MM.1S (cell line): Measurements from ENCODE around the gene IFRD1.

Experiments
- DNase-seq: peaks from one replicate; pipeline ENCODE4 v3.0.0-alpha.2; 2015
- H2AFZ ChIP-seq: fragments of 300-600 bp; sonication (generic); 2 replicates; pipeline ENCODE4 v1.6.0; 2016; ENCODE audit warnings: antibody characterized with exemption, low read length
- H3F3A ChIP-seq: fragments of 300-600 bp; sonication (generic); 2 replicates; pipeline ENCODE4 v1.6.1; 2016; ENCODE audit warnings: mild to moderate bottlenecking, antibody characterized with exemption, low read length, moderate library complexity, mixed read lengths; ENCODE audit not compliant: insufficient read depth
- H3K27ac ChIP-seq: fragments of 300-600 bp; sonication (generic); 2 replicates; pipeline ENCODE4 v1.5.1; 2016; ENCODE audit warnings: mild to moderate bottlenecking, low read length
- H3K27me3 ChIP-seq: fragments of 300-600 bp; sonication (generic); replicated peaks from 2 replicates; pipeline ENCODE4 v1.6.0; 2016; ENCODE audit warnings: low read length; ENCODE audit not compliant: insufficient read depth
- H3K36me3 ChIP-seq: fragments of 300-600 bp; sonication (generic); replicated peaks from 2 replicates; pipeline ENCODE4 v1.6.1; 2016; ENCODE audit warnings: mild to moderate bottlenecking, low read length, mixed read lengths; ENCODE audit not compliant: insufficient read depth
- H3K4me1 ChIP-seq: fragments of 300-600 bp; sonication (generic); 2 replicates; pipeline ENCODE4 v1.6.1; 2016; ENCODE audit warnings: low read length, mixed read lengths
- H3K4me2 ChIP-seq: fragments of 300-600 bp; sonication (generic); 2 replicates; pipeline ENCODE4 v1.6.0; 2016; ENCODE audit warnings: low read depth, low read length
- H3K4me3 ChIP-seq: fragments of 300-600 bp; sonication (generic); 2 replicates; pipeline ENCODE4 v1.5.1; 2016; ENCODE audit warnings: low read length, mixed read lengths
- H3K79me2 ChIP-seq: fragments of 300-600 bp; sonication (generic); 2 replicates; pipeline ENCODE4 v1.6.1; 2016; ENCODE audit warnings: mixed run types, low read length, mixed read lengths
- H3K9ac ChIP-seq: fragments of 300-600 bp; sonication (generic); 2 replicates; pipeline ENCODE4 v1.6.1; 2016; ENCODE audit warnings: low read length, mixed read lengths
- H3K9me2 ChIP-seq: fragments of 300-600 bp; sonication (generic); replicated peaks from 2 replicates; pipeline ENCODE4 v1.6.1; 2016; ENCODE audit warnings: mild to moderate bottlenecking, low read length, mixed read lengths; ENCODE audit not compliant: insufficient read depth
- H3K9me3 ChIP-seq: fragments of 300-600 bp; sonication (generic); replicated peaks from 2 replicates; pipeline ENCODE4 v1.6.1; 2016; ENCODE audit warnings: mild to moderate bottlenecking, low read length, mixed read lengths; ENCODE audit not compliant: insufficient read depth
- H4K20me1 ChIP-seq: fragments of 300-600 bp; sonication (generic); 2 replicates; pipeline ENCODE4 v1.6.1; 2016; ENCODE audit warnings: mild to moderate bottlenecking, low read length, moderate library complexity, mixed read lengths; ENCODE audit not compliant: insufficient read depth
- EZH2 ChIP-seq: fragments of 300-600 bp; sonication (generic); optimal IDR thresholded peaks from 2 replicates; pipeline ENCODE3; 2017; ENCODE audit warnings: low read depth, mild to moderate bottlenecking, antibody characterized with exemption, low read length, mixed read lengths
- EZH2phosphoT487 ChIP-seq: fragments of 300-600 bp; sonication (generic); IDR thresholded peaks from 2 replicates; pipeline ENCODE4 v1.6.1; 2018; ENCODE audit warnings: antibody characterized with exemption, low read length
- TF ChIP-seq, protein P1 (sequence below): fragments of 300-600 bp; sonication (generic); IDR thresholded peaks from 2 replicates; pipeline ENCODE4 v1.5.1; 2016; ENCODE audit warnings: antibody characterized with exemption, low read length, mixed read lengths

The IFRD1 gene

GRCh38 chr7:112481833-112482670 is 31.8 kb downstream of the IFRD1 start:
- no peak overlapping the region for H3K4me3 ChIP-seq
- no peaks in the 10 kb centered on the region for H4K20me1 ChIP-seq
- no peaks in the 10 kb centered on the region for H3K4me1 ChIP-seq
- no peak overlapping the region for H2AFZ ChIP-seq
- no peak overlapping the region for H3K4me2 ChIP-seq
- no peaks in the 10 kb centered on the region for H3K9me3 ChIP-seq
- no peaks in the 10 kb centered on the region for H3K79me2 ChIP-seq
- no peaks in the 10 kb centered on the region for H3K36me3 ChIP-seq
- no peaks in the 10 kb centered on the region for H3K9me2 ChIP-seq
- no peak for TF ChIP-seq EZH2
- TF ChIP-seq, protein P1, sequence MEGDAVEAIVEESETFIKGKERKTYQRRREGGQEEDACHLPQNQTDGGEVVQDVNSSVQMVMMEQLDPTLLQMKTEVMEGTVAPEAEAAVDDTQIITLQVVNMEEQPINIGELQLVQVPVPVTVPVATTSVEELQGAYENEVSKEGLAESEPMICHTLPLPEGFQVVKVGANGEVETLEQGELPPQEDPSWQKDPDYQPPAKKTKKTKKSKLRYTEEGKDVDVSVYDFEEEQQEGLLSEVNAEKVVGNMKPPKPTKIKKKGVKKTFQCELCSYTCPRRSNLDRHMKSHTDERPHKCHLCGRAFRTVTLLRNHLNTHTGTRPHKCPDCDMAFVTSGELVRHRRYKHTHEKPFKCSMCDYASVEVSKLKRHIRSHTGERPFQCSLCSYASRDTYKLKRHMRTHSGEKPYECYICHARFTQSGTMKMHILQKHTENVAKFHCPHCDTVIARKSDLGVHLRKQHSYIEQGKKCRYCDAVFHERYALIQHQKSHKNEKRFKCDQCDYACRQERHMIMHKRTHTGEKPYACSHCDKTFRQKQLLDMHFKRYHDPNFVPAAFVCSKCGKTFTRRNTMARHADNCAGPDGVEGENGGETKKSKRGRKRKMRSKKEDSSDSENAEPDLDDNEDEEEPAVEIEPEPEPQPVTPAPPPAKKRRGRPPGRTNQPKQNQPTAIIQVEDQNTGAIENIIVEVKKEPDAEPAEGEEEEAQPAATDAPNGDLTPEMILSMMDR, result no peak
- no peaks in the 10 kb centered on the region for H3K27me3 ChIP-seq
- no peak overlapping the region for H3K9ac ChIP-seq
- no peak overlapping the region for H3K27ac ChIP-seq
- no peak for DNase-seq
- H3F3A ChIP-seq, result no peaks in the 10 kb centered on the region

DNA sequence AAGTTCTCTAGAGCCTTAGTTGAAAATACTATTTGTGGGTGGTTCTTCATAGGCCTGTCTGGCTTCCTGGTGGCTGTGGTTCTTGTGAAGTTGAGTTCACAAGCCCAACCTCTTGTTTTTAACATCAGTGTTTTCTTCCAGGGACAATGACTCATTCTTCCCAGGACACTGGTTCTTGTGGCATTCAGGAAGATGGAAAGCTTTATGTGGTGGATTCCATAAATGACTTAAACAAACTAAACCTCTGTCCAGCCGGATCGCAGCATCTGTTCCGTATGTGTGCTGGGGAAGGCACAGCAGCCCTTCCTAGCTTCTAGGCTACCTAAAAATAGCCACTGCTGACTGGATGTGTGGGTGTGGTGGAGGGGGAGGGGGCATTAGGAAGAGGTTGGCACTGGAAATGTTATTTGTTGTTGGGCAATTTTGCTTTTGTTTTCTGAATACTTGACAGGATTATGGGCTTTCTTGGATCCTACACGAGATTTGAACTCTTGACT is 34.5 kb downstream of the IFRD1 start:
- H2AFZ ChIP-seq, result no peak overlapping the region
- H3K4me1 ChIP-seq, result no peaks in the 10 kb centered on the region
- TF ChIP-seq EZH2phosphoT487 (no peak), EZH2 (no peak)
- TF ChIP-seq, protein P1, result no peak
- no peaks in the 10 kb centered on the region for H3K9me3 ChIP-seq
- no peaks in the 10 kb centered on the region for H3F3A ChIP-seq
- no peak for DNase-seq
- H3K9ac ChIP-seq, result no peak overlapping the region
- no peaks in the 10 kb centered on the region for H4K20me1 ChIP-seq
- no peak overlapping the region for H3K4me2 ChIP-seq
- H3K27ac ChIP-seq, result no peak overlapping the region
- no peaks in the 10 kb centered on the region for H3K36me3 ChIP-seq
- H3K79me2 ChIP-seq, result no peaks in the 10 kb centered on the region
- H3K4me3 ChIP-seq, result no peak overlapping the region
- H3K27me3 ChIP-seq, result no peaks in the 10 kb centered on the region
- H3K9me2 ChIP-seq, result no peaks in the 10 kb centered on the region

- H3K4me1 ChIP-seq, result no peaks in the 10 kb centered on the region
- DNase-seq, result no peak
- H3K27ac ChIP-seq, result no peak overlapping the region
- H3K4me2 ChIP-seq, result no peak overlapping the region
- H3K27me3 ChIP-seq, result no peaks in the 10 kb centered on the region
- no peaks in the 10 kb centered on the region for H3F3A ChIP-seq
- no peaks in the 10 kb centered on the region for H3K9me3 ChIP-seq
- TF ChIP-seq EZH2phosphoT487 (no peak), EZH2 (no peak)
- TF ChIP-seq, protein P1, result no peak
- no peaks in the 10 kb centered on the region for H3K36me3 ChIP-seq
- no peaks in the 10 kb centered on the region for H4K20me1 ChIP-seq
- no peaks in the 10 kb centered on the region for H3K9me2 ChIP-seq
- no peak overlapping the region for H3K4me3 ChIP-seq
- no peak overlapping the region for H2AFZ ChIP-seq
- no peak overlapping the region for H3K9ac ChIP-seq
- H3K79me2 ChIP-seq, result no peaks in the 10 kb centered on the region
Observed at GRCh38 chr7:112485766-112486165, 35.5 kb downstream of the IFRD1 start.
